Measurements from ENCODE around the gene MYCBP.

- TF ChIP-seq CREB5 (CRISPR knock-in tag; IDR thresholded peaks at IDR 0.05; ENCODE audit: low read depth) = no peak
- TF ChIP-seq PATZ1 (CRISPR knock-in tag; IDR thresholded peaks at IDR 0.05; ENCODE audit: borderline replicate concordance) = no peak
These were observed 634 bp downstream of the MYCBP start for GRCh38 chr1:38872401-38873026.
